HEK293 (cell line): ENCODE measurements around the gene MBD5.

Experiments
- CTCF ChIP-seq: fragments of 450-650 bp; formaldehyde crosslinking; IDR thresholded peaks from 2 replicates; pipeline ENCODE4 v1.5.1; 2016; ENCODE audit warnings: missing biosample characterization, missing genetic modification characterization
- YY1 ChIP-seq: fragments of 450-650 bp; formaldehyde crosslinking; IDR thresholded peaks from 2 replicates; pipeline ENCODE4 v1.5.1; 2018; ENCODE audit warnings: missing biosample characterization, missing genetic modification characterization
- ZBTB8A ChIP-seq: fragments of 450-650 bp; formaldehyde crosslinking; IDR thresholded peaks from 2 replicates; pipeline ENCODE4 v1.5.1; 2016; ENCODE audit warnings: missing biosample characterization, missing genetic modification characterization
- ZNF148 ChIP-seq: fragments of 450-650 bp; formaldehyde crosslinking; IDR thresholded peaks from 2 replicates; pipeline ENCODE4 v1.5.0; 2017; ENCODE audit warnings: missing biosample characterization, missing genetic modification characterization, borderline replicate concordance
- ZNF174 ChIP-seq: fragments of 450-650 bp; formaldehyde crosslinking; IDR thresholded peaks from 2 replicates; pipeline ENCODE4 v1.5.0; 2017; ENCODE audit warnings: missing biosample characterization, mild to moderate bottlenecking, missing genetic modification characterization
- ZNF202 ChIP-seq: fragments of 450-650 bp; formaldehyde crosslinking; IDR thresholded peaks from 2 replicates; pipeline ENCODE4 v1.5.1; 2016; ENCODE audit warnings: missing biosample characterization, missing genetic modification characterization, borderline replicate concordance
- ZNF311 ChIP-seq: fragments of 450-650 bp; formaldehyde crosslinking; IDR thresholded peaks from 2 replicates; pipeline ENCODE4 v1.5.1; 2017; ENCODE audit warnings: missing biosample characterization, missing genetic modification characterization, borderline replicate concordance
- ZNF692 ChIP-seq: fragments of 450-650 bp; formaldehyde crosslinking; IDR thresholded peaks from 2 replicates; pipeline ENCODE4 v1.5.1; 2016; ENCODE audit warnings: missing biosample characterization, missing genetic modification characterization
- ZNF76 ChIP-seq: fragments of 450-650 bp; formaldehyde crosslinking; IDR thresholded peaks from 2 replicates; pipeline ENCODE4; 2016; ENCODE audit warnings: low read depth, missing biosample characterization, missing genetic modification characterization, borderline replicate concordance
- ZSCAN30 ChIP-seq: fragments of 450-650 bp; IDR thresholded peaks from 2 replicates; pipeline ENCODE4 v1.5.1; 2018; ENCODE audit warnings: missing biosample characterization, mild to moderate bottlenecking, missing genetic modification characterization, moderate library complexity
- TF ChIP-seq, protein P1 (sequence below): fragments of 450-650 bp; formaldehyde crosslinking; IDR thresholded peaks from 2 replicates; pipeline ENCODE4 v1.5.1; 2016; ENCODE audit warnings: missing biosample characterization, missing genetic modification characterization

DNA sequence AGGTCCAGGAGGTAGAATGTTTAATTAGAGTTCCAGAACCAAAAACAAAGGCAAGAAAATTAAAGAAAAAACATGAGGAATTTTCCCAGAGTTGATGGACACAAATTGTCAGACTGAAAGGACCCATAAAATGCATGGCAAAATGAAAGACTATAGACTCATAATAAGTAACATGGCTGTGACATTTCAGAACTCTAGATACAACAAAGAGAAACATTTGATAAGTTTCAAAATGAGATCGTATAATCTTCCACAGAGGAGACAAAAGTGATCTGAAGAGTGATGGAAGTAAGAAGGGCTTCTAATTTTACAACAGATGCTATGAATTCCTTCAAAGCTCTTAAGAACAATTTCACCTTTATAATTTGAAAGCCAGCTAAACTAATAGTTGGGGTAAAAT is 20.8 kb upstream of the MBD5 start:
- TF ChIP-seq CTCF (tag by site-specific recombination) (no peak), ZNF692 (tag by site-specific recombination) (no peak), ZNF202 (tag by site-specific recombination) (no peak), ZNF174 (tag by site-specific recombination) (no peak), ZNF76 (no peak), YY1 (no peak), ZNF148 (tag by site-specific recombination) (no peak), ZSCAN30 (tag by site-specific recombination) (no peak), ZNF311 (no peak), ZBTB8A (tag by site-specific recombination) (no peak)
- TF ChIP-seq, protein P1, sequence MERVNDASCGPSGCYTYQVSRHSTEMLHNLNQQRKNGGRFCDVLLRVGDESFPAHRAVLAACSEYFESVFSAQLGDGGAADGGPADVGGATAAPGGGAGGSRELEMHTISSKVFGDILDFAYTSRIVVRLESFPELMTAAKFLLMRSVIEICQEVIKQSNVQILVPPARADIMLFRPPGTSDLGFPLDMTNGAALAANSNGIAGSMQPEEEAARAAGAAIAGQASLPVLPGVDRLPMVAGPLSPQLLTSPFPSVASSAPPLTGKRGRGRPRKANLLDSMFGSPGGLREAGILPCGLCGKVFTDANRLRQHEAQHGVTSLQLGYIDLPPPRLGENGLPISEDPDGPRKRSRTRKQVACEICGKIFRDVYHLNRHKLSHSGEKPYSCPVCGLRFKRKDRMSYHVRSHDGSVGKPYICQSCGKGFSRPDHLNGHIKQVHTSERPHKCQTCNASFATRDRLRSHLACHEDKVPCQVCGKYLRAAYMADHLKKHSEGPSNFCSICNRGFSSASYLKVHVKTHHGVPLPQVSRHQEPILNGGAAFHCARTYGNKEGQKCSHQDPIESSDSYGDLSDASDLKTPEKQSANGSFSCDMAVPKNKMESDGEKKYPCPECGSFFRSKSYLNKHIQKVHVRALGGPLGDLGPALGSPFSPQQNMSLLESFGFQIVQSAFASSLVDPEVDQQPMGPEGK (tag by site-specific recombination): no peak
